GM12878 (cell line): ENCODE data around the gene PLP2. TPM values are rescaled to one million over a fixed set of nuclear protein-coding genes. Genes with fewer than 3 reads are reported as not detected.
A peak's percentile ranks its signal among the peaks of the same experiment; 100 is the strongest.
"Not testable (repeated sequence)": the region's sequence is repeated elsewhere in the genome, so short reads cannot be mapped to it uniquely, and the experiment has no call there.

ENCODE experiments used
- ATAC-seq: fragments of 200-7000 bp; cut with Tn5 transposase; 3 replicates; pipeline ENCODE4 v1.9.1; 2020; ENCODE audit warnings: mild to moderate bottlenecking, moderate library complexity
- BruUV-seq: library from RNA; stranded (reverse); fragments of 400-500 nt; replicated peaks from 2 replicates; lab custom pipeline; 2021; lab: Mats Ljungman, UMichigan
- CTCF ChIA-PET: fragments of 300-600 bp; sonication (Branson Sonifier 250); formaldehyde crosslinking; extraction: SDS; loops from one replicate; lab custom pipeline; 2021; ENCODE audit warnings: inconsistent platforms; lab: Yijun Ruan, JAX
- POLR2A ChIA-PET: fragments of 350-600 bp; formaldehyde crosslinking; extraction: SDS; loops from one replicate; lab custom pipeline; 2021; ENCODE audit warnings: inconsistent platforms; lab: Charles Lee
- RAD21 ChIA-PET: fragments of 300-600 bp; sonication (Branson Sonifier 250); formaldehyde crosslinking; loops from one replicate; lab custom pipeline; 2023; ENCODE audit warnings: antibody characterized with exemption; ENCODE audit not compliant: unreplicated experiment; lab: Charles Lee
- SMC1A ChIA-PET: fragments of 300-600 bp; sonication (Branson Sonifier 250); formaldehyde crosslinking; loops from one replicate; lab custom pipeline; 2023; ENCODE audit not compliant: unreplicated experiment, uncharacterized antibody; lab: Charles Lee
- DNase-seq: peaks from one replicate; pipeline ENCODE4 v3.0.0-alpha.2; 2011; ENCODE audit warnings: low read depth, low spot score
- FAIRE-seq: peaks from 3 replicates; lab custom pipeline; 2011; peaks lifted over from hg19 to GRCh38; lab: Jason Lieb, UNC
- H2AFZ ChIP-seq: 2 replicates; pipeline ENCODE4 v1.6.0; 2011; ENCODE audit warnings: low read depth, low read length, control low read depth; ENCODE audit not compliant: control insufficient read depth
- H3K27ac ChIP-seq: 2 replicates; pipeline ENCODE4 v1.5.1; 2011; ENCODE audit warnings: control low read depth; ENCODE audit not compliant: control insufficient read depth, insufficient read depth
- H3K27me3 ChIP-seq, 2 experiments: replicated peaks in 1 of 2; 2 replicates each; pipeline versions ENCODE4 v1.6.0 to v1.6.1; 2011; ENCODE audit warnings: low read length in 1 of 2; ENCODE audit not compliant: control insufficient read depth in 2 of 2, insufficient read depth in 2 of 2
- H3K36me3 ChIP-seq, 2 experiments: 2 replicates each; pipeline ENCODE4 v1.5.1; 2011; ENCODE audit warnings: low read length in 1 of 2; ENCODE audit not compliant: control insufficient read depth in 2 of 2, insufficient read depth in 2 of 2
- H3K4me1 ChIP-seq: 2 replicates; pipeline ENCODE4 v1.6.1; 2011; ENCODE audit warnings: mild to moderate bottlenecking, low read length, moderate library complexity, mixed read lengths; ENCODE audit not compliant: control insufficient read depth, insufficient read depth
- H3K4me2 ChIP-seq: 2 replicates; pipeline ENCODE4 v1.6.0; 2011; ENCODE audit warnings: control low read depth; ENCODE audit not compliant: control insufficient read depth, insufficient read depth
- H3K4me3 ChIP-seq: fragments of 200-600 bp; sonication (generic); 2 replicates; pipeline ENCODE4 v1.5.1; 2016
- H3K79me2 ChIP-seq: 2 replicates; pipeline ENCODE4 v1.6.0; 2011; ENCODE audit warnings: low read length; ENCODE audit not compliant: control insufficient read depth, insufficient read depth
- H3K9ac ChIP-seq: 2 replicates; pipeline ENCODE4 v1.8.0; 2011; ENCODE audit warnings: low read length, control low read depth, mixed read lengths; ENCODE audit not compliant: control insufficient read depth, insufficient read depth
- H3K9me3 ChIP-seq: replicated peaks from 3 replicates; pipeline ENCODE4 v1.5.1; 2011; ENCODE audit warnings: mild to moderate bottlenecking, low read length; ENCODE audit not compliant: control insufficient read depth, insufficient read depth
- H4K20me1 ChIP-seq: 2 replicates; pipeline ENCODE4 v1.6.0; 2011; ENCODE audit not compliant: control insufficient read depth, insufficient read depth
- CTCF ChIP-seq, 3 experiments: IDR thresholded peaks in 2 of 3; conservative IDR thresholded peaks in 1 of 3; 2 replicates each; pipeline ENCODE4 v1.5.1; 2011; ENCODE audit warnings: low read depth in 3 of 3, low read length in 3 of 3, mild to moderate bottlenecking in 3 of 3, control low read depth in 2 of 3, moderate library complexity in 2 of 3, inconsistent platforms in 1 of 3, mixed read lengths in 1 of 3; ENCODE audit not compliant: control insufficient read depth in 2 of 3, insufficient read depth in 1 of 3; ENCODE audit errors: extremely low read depth in 1 of 3
- RAD21 ChIP-seq: IDR thresholded peaks from 2 replicates; pipeline ENCODE4 v1.6.1; 2011; ENCODE audit warnings: mild to moderate bottlenecking, low read depth, low read length, moderate library complexity; ENCODE audit not compliant: insufficient read depth
- WGBS: methylation state at CpG from one replicate; pipeline ENCODE4 v1.1.6; 2016; ENCODE audit warnings: low lambda C conversion rate; ENCODE audit not compliant: insufficient replicate concordance, insufficient coverage; ENCODE audit errors: missing lambda C conversion rate; 5-methylcytosine and 5-hydroxymethylcytosine counted together
- in situ Hi-C: fragments of 300-500 bp; cut with MboI; formaldehyde crosslinking; loops from 9 replicates; pipeline ENCODE4 v1.14.3; 2018; ENCODE audit warnings: mixed read lengths
- intact Hi-C: fragments of 100-400 bp; cut with micrococcal nuclease; formaldehyde crosslinking; loops from one replicate; pipeline ENCODE4 v1.14.2; 2022; ENCODE audit not compliant: unreplicated experiment
- polyA plus RNA-seq, 11 experiments: library from polyadenylated mRNA; depleted of rRNA in 4 of 11; unstranded in 6 of 11; stranded (reverse) in 5 of 11; fragments of >200 nt; fragmentation: Nextera tagmentation in 4 of 11; fragmentation: Illumina TruSeq in 1 of 11; extraction: Ambion mirVana in 4 of 11; extraction: Trizol in 1 of 11; gene quantifications; 1 replicate in 1 of 11; 2 replicates in 10 of 11; pipeline versions ENCODE4 v1.2.1 to v1.2.3, GENCODE V29; 2011 to 2016; ENCODE audit warnings: inconsistent platforms in 2 of 11, missing spikeins in 2 of 11, low read depth in 1 of 11
- total RNA-seq, 4 experiments: library from RNA; depleted of rRNA in 3 of 4; stranded (reverse); fragments of >200 nt in 3 of 4; fragmentation: Illumina TruSeq in 1 of 4; extraction: Trizol in 1 of 4; gene quantifications; 2 replicates each; pipeline versions ENCODE4 v1.2.1 to v1.2.3, GENCODE V29; 2013 to 2021

Gene PLP2
- total and polyA plus RNA-seq, 10 of the 15 experiments (the other 5 are each of a cell fraction or from before 2014, with no cell fraction given) = 56.6 to 177 (median 99.3) TPM

- intact Hi-C loops, H3K9ac ChIP-seq, POLR2A ChIA-PET, in situ Hi-C loops, DNase-seq, H3K79me2 ChIP-seq, H3K27ac ChIP-seq, H3K27me3 ChIP-seq, H4K20me1 ChIP-seq, H3K4me2 ChIP-seq, FAIRE-seq, H2AFZ ChIP-seq, H3K4me1 ChIP-seq, H3K4me3 ChIP-seq, ATAC-seq, H3K36me3 ChIP-seq, BruUV-seq, H3K9me3 ChIP-seq: not testable (repeated sequence)
- peak in 2 of 3 experiments; percentile 30 to 40; a peak in 2 of 6 replicates for TF ChIP-seq CTCF (IDR thresholded peaks at IDR 0.05 in 2 of 3, conservative IDR thresholded peaks at IDR 0.05 in 1 of 3; ENCODE audit: control insufficient read depth in 2 of 3, extremely low read depth in 1 of 3, insufficient read depth in 1 of 3, low read depth in 3 of 3, low read length in 3 of 3)
- TF ChIP-seq RAD21 = 0 out of 2 replicates have a peak, but pooled peaks have one; percentile 8
- ChIA-PET RAD21 (interaction anchor here (0.9 to 1.9 kb wide), 5 partner anchors 13 to 127 kb away, joined by 3 to 6 read pairs (median 4); no protein-coding TSS in a partner anchor), SMC1A (interaction anchor here (0.8 to 2.4 kb wide), 4 partner anchors 13 to 50 kb away, joined by 3 to 7 read pairs (median 4); no protein-coding TSS in a partner anchor), CTCF (interaction anchor here (0.6 to 4.3 kb wide), 13 partner anchors 9 to 126 kb away, joined by 3 to 27 read pairs (median 6); no protein-coding TSS in a partner anchor)
- WGBS = 63% methylated on average over 9 of the region's 9 CpGs
Observed at GRCh38 chrX:49142264-49142663, 29.4 kb upstream of the PLP2 start.

- H3K4me1 ChIP-seq, H3K79me2 ChIP-seq, H3K9me3 ChIP-seq, BruUV-seq, H3K4me3 ChIP-seq, DNase-seq, intact Hi-C loops, POLR2A ChIA-PET, in situ Hi-C loops, H4K20me1 ChIP-seq, H3K9ac ChIP-seq, H2AFZ ChIP-seq, H3K4me2 ChIP-seq, H3K27ac ChIP-seq, H3K36me3 ChIP-seq, H3K27me3 ChIP-seq, FAIRE-seq, ATAC-seq: not testable (repeated sequence)
- ChIA-PET CTCF (interaction anchor here (1.4 to 4.3 kb wide), 7 partner anchors 10 to 126 kb away, joined by 4 to 27 read pairs (median 11); no protein-coding TSS in a partner anchor), SMC1A (interaction anchor here (1.1 to 2.4 kb wide), 4 partner anchors 12 to 50 kb away, joined by 4 to 7 read pairs (median 6); no protein-coding TSS in a partner anchor), RAD21 (interaction anchor here (1.9 kb wide), 1 partner anchor 12 kb away, joined by 6 read pairs; no protein-coding TSS in a partner anchor)
- 40% methylated on average over 7 of the region's 7 CpGs for WGBS
Observed at GRCh38 chrX:49143154-49143553, 28.5 kb upstream of the PLP2 start.
